GM12878 (cell line): Measurements from ENCODE around the gene NOTCH4. TPM values are rescaled to one million over a fixed set of nuclear protein-coding genes. Genes with fewer than 3 reads are reported as not detected.

ENCODE experiments used
- ATAC-seq: fragments of 200-7000 bp; cut with Tn5 transposase; 3 replicates; pipeline ENCODE4 v1.9.1; 2020; ENCODE audit warnings: mild to moderate bottlenecking, moderate library complexity
- BruUV-seq: library from RNA; stranded (reverse); fragments of 400-500 nt; replicated peaks from 2 replicates; lab custom pipeline; 2021; lab: Mats Ljungman, UMichigan
- CTCF ChIA-PET: fragments of 300-600 bp; sonication (Branson Sonifier 250); formaldehyde crosslinking; extraction: SDS; loops from one replicate; lab custom pipeline; 2021; ENCODE audit warnings: inconsistent platforms; lab: Yijun Ruan, JAX
- POLR2A ChIA-PET: fragments of 350-600 bp; formaldehyde crosslinking; extraction: SDS; loops from one replicate; lab custom pipeline; 2021; ENCODE audit warnings: inconsistent platforms; lab: Charles Lee
- RAD21 ChIA-PET: fragments of 300-600 bp; sonication (Branson Sonifier 250); formaldehyde crosslinking; loops from one replicate; lab custom pipeline; 2023; ENCODE audit warnings: antibody characterized with exemption; ENCODE audit not compliant: unreplicated experiment; lab: Charles Lee
- SMC1A ChIA-PET: fragments of 300-600 bp; sonication (Branson Sonifier 250); formaldehyde crosslinking; loops from one replicate; lab custom pipeline; 2023; ENCODE audit not compliant: unreplicated experiment, uncharacterized antibody; lab: Charles Lee
- DNase-seq: peaks from one replicate; pipeline ENCODE4 v3.0.0-alpha.2; 2011; ENCODE audit warnings: low read depth, low spot score
- FAIRE-seq: peaks from 3 replicates; lab custom pipeline; 2011; peaks lifted over from hg19 to GRCh38; lab: Jason Lieb, UNC
- H2AFZ ChIP-seq: 2 replicates; pipeline ENCODE4 v1.6.0; 2011; ENCODE audit warnings: low read depth, low read length, control low read depth; ENCODE audit not compliant: control insufficient read depth
- H3K27ac ChIP-seq: 2 replicates; pipeline ENCODE4 v1.5.1; 2011; ENCODE audit warnings: control low read depth; ENCODE audit not compliant: control insufficient read depth, insufficient read depth
- H3K27me3 ChIP-seq, 2 experiments: replicated peaks in 1 of 2; 2 replicates each; pipeline versions ENCODE4 v1.6.0 to v1.6.1; 2011; ENCODE audit warnings: low read length in 1 of 2; ENCODE audit not compliant: control insufficient read depth in 2 of 2, insufficient read depth in 2 of 2
- H3K36me3 ChIP-seq, 2 experiments: 2 replicates each; pipeline ENCODE4 v1.5.1; 2011; ENCODE audit warnings: low read length in 1 of 2; ENCODE audit not compliant: control insufficient read depth in 2 of 2, insufficient read depth in 2 of 2
- H3K4me1 ChIP-seq: 2 replicates; pipeline ENCODE4 v1.6.1; 2011; ENCODE audit warnings: mild to moderate bottlenecking, low read length, moderate library complexity, mixed read lengths; ENCODE audit not compliant: control insufficient read depth, insufficient read depth
- H3K4me2 ChIP-seq: 2 replicates; pipeline ENCODE4 v1.6.0; 2011; ENCODE audit warnings: control low read depth; ENCODE audit not compliant: control insufficient read depth, insufficient read depth
- H3K4me3 ChIP-seq: fragments of 200-600 bp; sonication (generic); 2 replicates; pipeline ENCODE4 v1.5.1; 2016
- H3K79me2 ChIP-seq: 2 replicates; pipeline ENCODE4 v1.6.0; 2011; ENCODE audit warnings: low read length; ENCODE audit not compliant: control insufficient read depth, insufficient read depth
- H3K9ac ChIP-seq: 2 replicates; pipeline ENCODE4 v1.8.0; 2011; ENCODE audit warnings: low read length, control low read depth, mixed read lengths; ENCODE audit not compliant: control insufficient read depth, insufficient read depth
- H3K9me3 ChIP-seq: replicated peaks from 3 replicates; pipeline ENCODE4 v1.5.1; 2011; ENCODE audit warnings: mild to moderate bottlenecking, low read length; ENCODE audit not compliant: control insufficient read depth, insufficient read depth
- H4K20me1 ChIP-seq: 2 replicates; pipeline ENCODE4 v1.6.0; 2011; ENCODE audit not compliant: control insufficient read depth, insufficient read depth
- ETV6 ChIP-seq, 2 experiments: fragments of 450-650 bp in 1 of 2; IDR thresholded peaks in 1 of 2; conservative IDR thresholded peaks in 1 of 2; 2 replicates each; pipeline ENCODE4 v1.6.1; 2014; ENCODE audit warnings: antibody characterized with exemption in 1 of 2, borderline replicate concordance in 1 of 2, low read depth in 1 of 2, mild to moderate bottlenecking in 1 of 2, moderate library complexity in 1 of 2
- NR2C2 ChIP-seq: IDR thresholded peaks from 2 replicates; pipeline ENCODE4 v1.6.1; 2011; ENCODE audit warnings: borderline replicate concordance, low read depth; ENCODE audit not compliant: control insufficient read depth, insufficient read length
- SREBF1 ChIP-seq: IDR thresholded peaks from 2 replicates; pipeline ENCODE4 v1.6.1; 2012; ENCODE audit warnings: mild to moderate bottlenecking, low read length
- YY1 ChIP-seq: IDR thresholded peaks from 2 replicates; pipeline ENCODE4 v1.6.1; 2011; ENCODE audit warnings: low read depth, mild to moderate bottlenecking, low read length
- WGBS: methylation state at CpG from one replicate; pipeline ENCODE4 v1.1.6; 2016; ENCODE audit warnings: low lambda C conversion rate; ENCODE audit not compliant: insufficient replicate concordance, insufficient coverage; ENCODE audit errors: missing lambda C conversion rate; 5-methylcytosine and 5-hydroxymethylcytosine counted together
- in situ Hi-C: fragments of 300-500 bp; cut with MboI; formaldehyde crosslinking; loops from 9 replicates; pipeline ENCODE4 v1.14.3; 2018; ENCODE audit warnings: mixed read lengths
- intact Hi-C: fragments of 100-400 bp; cut with micrococcal nuclease; formaldehyde crosslinking; loops from one replicate; pipeline ENCODE4 v1.14.2; 2022; ENCODE audit not compliant: unreplicated experiment
- polyA plus RNA-seq, 11 experiments: library from polyadenylated mRNA; depleted of rRNA in 4 of 11; unstranded in 6 of 11; stranded (reverse) in 5 of 11; fragments of >200 nt; fragmentation: Nextera tagmentation in 4 of 11; fragmentation: Illumina TruSeq in 1 of 11; extraction: Ambion mirVana in 4 of 11; extraction: Trizol in 1 of 11; gene quantifications; 1 replicate in 1 of 11; 2 replicates in 10 of 11; pipeline versions ENCODE4 v1.2.1 to v1.2.3, GENCODE V29; 2011 to 2016; ENCODE audit warnings: inconsistent platforms in 2 of 11, missing spikeins in 2 of 11, low read depth in 1 of 11
- total RNA-seq, 4 experiments: library from RNA; depleted of rRNA in 3 of 4; stranded (reverse); fragments of >200 nt in 3 of 4; fragmentation: Illumina TruSeq in 1 of 4; extraction: Trizol in 1 of 4; gene quantifications; 2 replicates each; pipeline versions ENCODE4 v1.2.1 to v1.2.3, GENCODE V29; 2013 to 2021
- TF ChIP-seq, protein P1 (sequence below): fragments of 450-650 bp; IDR thresholded peaks from 2 replicates; pipeline ENCODE4 v1.6.1; 2016; ENCODE audit warnings: mild to moderate bottlenecking
- TF ChIP-seq, protein P2 (sequence below): IDR thresholded peaks from 2 replicates; pipeline ENCODE4 v1.6.1; 2011; ENCODE audit warnings: mild to moderate bottlenecking, low read depth, low read length, moderate library complexity; ENCODE audit not compliant: insufficient replicate concordance

The NOTCH4 gene
- total and polyA plus RNA-seq, 10 of the 15 experiments (the other 5 are each of a cell fraction or from before 2014, with no cell fraction given): 0.66 to 3.3 (median 1.4) TPM

DNA sequence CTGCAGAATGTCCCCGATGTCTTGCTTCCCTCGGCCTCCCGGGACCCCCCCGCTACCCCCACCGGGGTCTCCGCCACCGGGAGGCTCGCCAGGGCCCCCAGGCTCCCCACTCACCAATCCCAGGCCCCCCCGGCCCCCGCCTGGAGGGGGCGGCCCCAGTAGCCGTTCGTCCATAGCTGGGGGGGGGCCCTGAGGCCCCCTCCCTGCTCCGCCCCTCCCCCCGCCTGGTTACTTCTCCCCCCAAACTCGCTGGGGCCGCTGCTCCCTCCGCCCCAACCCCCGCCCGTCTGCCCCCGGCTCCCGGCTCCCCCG lies 34.2 kb downstream of the NOTCH4 start:
- no TSS peak for BruUV-seq
- FAIRE-seq (no peak), ATAC-seq (no peak), DNase-seq (no peak)
- 0% methylated on average over 3 of the region's 23 CpGs for WGBS
- H3K9me3 ChIP-seq: no peaks in the 10 kb centered on the region
- peaks cover 36% of the 10 kb centered on the region for H3K4me1 ChIP-seq
- peaks cover 0 to 6% of the 10 kb centered on the region in 2 experiments; a peak in 3 of 4 replicates for H3K36me3 ChIP-seq
- ChIA-PET POLR2A (interaction anchor here (0.6 to 7.0 kb wide), 6 partner anchors 11 to 956 kb away, joined by 3 to 123 read pairs (median 4); partner anchors contain the start of genes AGPAT1, ATF6B, EGFL8 and FKBPL), SMC1A (interaction anchor here (4.2 to 4.3 kb wide), 2 partner anchors 12 to 60 kb away, joined by 24 to 41 read pairs; partner anchors contain the start of genes AGPAT1, ATF6B, FKBPL and RNF5), RAD21 (interaction anchor here (1.0 to 1.6 kb wide), 2 partner anchors 11 to 12 kb away, joined by 5 to 6 read pairs; no protein-coding TSS in a partner anchor), CTCF (no interaction called here)
- intact Hi-C loops (loop anchor here (1.0 to 2.0 kb wide), 2 partner anchors 13 to 59 kb away; partner anchors contain the start of genes AGPAT1 and FKBPL), in situ Hi-C loops (no loop called here)
- peak overlapping the region; percentile 93; the same call in 1 of the 2 replicates for H3K4me2 ChIP-seq
- no peaks in the 10 kb centered on the region for H3K27me3 ChIP-seq
- no peak overlapping the region for H2AFZ ChIP-seq
- H4K20me1 ChIP-seq: no peaks in the 10 kb centered on the region
- TF ChIP-seq SREBF1 (no peak), YY1 (0 out of 2 replicates have a peak, but pooled peaks have one; percentile 37), ETV6 (conservative IDR thresholded peaks at IDR 0.05 in 1 of 2, IDR thresholded peaks at IDR 0.05 in 1 of 2; ENCODE audit: borderline replicate concordance in 1 of 2, low read depth in 1 of 2) (no peak), NR2C2 (no peak)
- TF ChIP-seq, protein P1, sequence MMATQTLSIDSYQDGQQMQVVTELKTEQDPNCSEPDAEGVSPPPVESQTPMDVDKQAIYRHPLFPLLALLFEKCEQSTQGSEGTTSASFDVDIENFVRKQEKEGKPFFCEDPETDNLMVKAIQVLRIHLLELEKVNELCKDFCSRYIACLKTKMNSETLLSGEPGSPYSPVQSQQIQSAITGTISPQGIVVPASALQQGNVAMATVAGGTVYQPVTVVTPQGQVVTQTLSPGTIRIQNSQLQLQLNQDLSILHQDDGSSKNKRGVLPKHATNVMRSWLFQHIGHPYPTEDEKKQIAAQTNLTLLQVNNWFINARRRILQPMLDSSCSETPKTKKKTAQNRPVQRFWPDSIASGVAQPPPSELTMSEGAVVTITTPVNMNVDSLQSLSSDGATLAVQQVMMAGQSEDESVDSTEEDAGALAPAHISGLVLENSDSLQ: no peak
- TF ChIP-seq, protein P2, sequence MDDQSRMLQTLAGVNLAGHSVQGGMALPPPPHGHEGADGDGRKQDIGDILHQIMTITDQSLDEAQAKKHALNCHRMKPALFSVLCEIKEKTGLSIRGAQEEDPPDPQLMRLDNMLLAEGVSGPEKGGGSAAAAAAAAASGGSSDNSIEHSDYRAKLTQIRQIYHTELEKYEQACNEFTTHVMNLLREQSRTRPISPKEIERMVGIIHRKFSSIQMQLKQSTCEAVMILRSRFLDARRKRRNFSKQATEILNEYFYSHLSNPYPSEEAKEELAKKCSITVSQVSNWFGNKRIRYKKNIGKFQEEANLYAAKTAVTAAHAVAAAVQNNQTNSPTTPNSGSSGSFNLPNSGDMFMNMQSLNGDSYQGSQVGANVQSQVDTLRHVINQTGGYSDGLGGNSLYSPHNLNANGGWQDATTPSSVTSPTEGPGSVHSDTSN: no peak
- H3K9ac ChIP-seq: peak overlapping the region; percentile 99
- peak overlapping the region; percentile 90 for H3K4me3 ChIP-seq
- H3K79me2 ChIP-seq: peaks cover 57% of the 10 kb centered on the region
- peak overlapping the region; percentile 100 for H3K27ac ChIP-seq
